ENCODE data around the gene PHOSPHO2. TPM values are rescaled to one million over a fixed set of nuclear protein-coding genes. Genes with fewer than 3 reads are reported as not detected.

Gene PHOSPHO2
- polyA plus RNA-seq, 2 donors, result 1.1 to 1.2 TPM

DNA sequence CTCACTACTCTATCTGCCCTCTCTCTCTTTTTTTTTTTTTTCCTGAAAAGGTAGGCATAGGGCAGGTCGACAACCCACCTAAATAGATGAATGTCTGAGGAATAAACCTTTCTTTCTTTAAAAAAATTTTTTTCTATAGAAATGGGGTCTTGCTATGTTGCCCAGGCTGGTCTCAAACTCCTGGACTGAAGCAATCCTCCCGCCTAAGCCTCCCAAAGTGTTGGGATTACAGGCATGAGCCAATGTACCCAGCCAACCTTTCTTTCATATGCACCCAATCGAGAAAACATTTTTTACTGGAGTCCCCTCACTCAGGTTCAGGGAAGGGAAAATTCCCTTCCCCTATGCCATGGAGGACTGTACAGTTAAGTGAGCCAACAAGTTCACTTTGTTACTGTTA, 31.0 kb upstream of the PHOSPHO2 start:
- H3K36me3 ChIP-seq (ENCODE audit: control insufficient read depth in 2 of 2, insufficient read depth in 2 of 2, low read length in 1 of 2), result no peaks in the 10 kb centered on the region
- no peaks in the 10 kb centered on the region for H3K27me3 ChIP-seq (ENCODE audit: control insufficient read depth in 1 of 2, insufficient read depth in 2 of 2, low read length in 2 of 2)
- 92% methylated on average over 3 of the region's 3 CpGs for WGBS, 2 donors
- no peaks in the 10 kb centered on the region for H3K9me3 ChIP-seq (ENCODE audit: control insufficient read depth in 2 of 2, insufficient read depth in 1 of 2, low read depth in 1 of 2, low read length in 1 of 2)
- H3K4me3 ChIP-seq (ENCODE audit: low read depth in 1 of 2, low read length in 2 of 2), result no peak overlapping the region
- no peaks in the 10 kb centered on the region for H3K4me1 ChIP-seq (ENCODE audit: control insufficient read depth in 2 of 2, insufficient read depth in 2 of 2, low read length in 1 of 2)
- no peak overlapping the region for H3K27ac ChIP-seq (ENCODE audit: low read depth in 2 of 2, low read length in 1 of 2)

DNA sequence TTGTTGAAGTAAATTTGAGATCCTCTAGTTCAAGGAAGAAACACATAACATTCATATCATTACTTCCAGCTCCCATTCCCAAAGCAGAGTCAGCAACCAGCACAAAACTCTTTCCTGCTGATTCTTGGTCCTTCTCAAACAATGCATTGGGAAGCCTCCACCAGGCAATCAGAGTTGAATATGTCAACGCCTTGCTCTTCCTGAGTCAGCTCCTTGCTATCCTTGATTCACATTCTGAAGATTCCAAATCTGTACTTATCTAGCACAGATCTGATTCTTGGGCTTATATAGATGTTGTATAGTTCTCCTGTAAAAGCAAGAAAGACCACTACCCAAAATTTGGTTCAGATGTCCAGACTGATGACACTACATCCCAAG, 29.7 kb upstream of the PHOSPHO2 start:
- Histone ChIP-seq H3K9me3 (ENCODE audit: control insufficient read depth in 2 of 2, insufficient read depth in 1 of 2, low read depth in 1 of 2, low read length in 1 of 2) (no peaks in the 10 kb centered on the region), H3K27ac (ENCODE audit: low read depth in 2 of 2, low read length in 1 of 2) (no peak overlapping the region), H3K4me3 (ENCODE audit: low read depth in 1 of 2, low read length in 2 of 2) (no peak overlapping the region), H3K36me3 (ENCODE audit: control insufficient read depth in 2 of 2, insufficient read depth in 2 of 2, low read length in 1 of 2) (no peaks in the 10 kb centered on the region), H3K4me1 (ENCODE audit: control insufficient read depth in 2 of 2, insufficient read depth in 2 of 2, low read length in 1 of 2) (no peaks in the 10 kb centered on the region), H3K27me3 (ENCODE audit: control insufficient read depth in 1 of 2, insufficient read depth in 2 of 2, low read length in 2 of 2) (no peaks in the 10 kb centered on the region)
- WGBS, 2 donors, result 79 to 84% methylated on average over 1 of the region's 1 CpG

DNA sequence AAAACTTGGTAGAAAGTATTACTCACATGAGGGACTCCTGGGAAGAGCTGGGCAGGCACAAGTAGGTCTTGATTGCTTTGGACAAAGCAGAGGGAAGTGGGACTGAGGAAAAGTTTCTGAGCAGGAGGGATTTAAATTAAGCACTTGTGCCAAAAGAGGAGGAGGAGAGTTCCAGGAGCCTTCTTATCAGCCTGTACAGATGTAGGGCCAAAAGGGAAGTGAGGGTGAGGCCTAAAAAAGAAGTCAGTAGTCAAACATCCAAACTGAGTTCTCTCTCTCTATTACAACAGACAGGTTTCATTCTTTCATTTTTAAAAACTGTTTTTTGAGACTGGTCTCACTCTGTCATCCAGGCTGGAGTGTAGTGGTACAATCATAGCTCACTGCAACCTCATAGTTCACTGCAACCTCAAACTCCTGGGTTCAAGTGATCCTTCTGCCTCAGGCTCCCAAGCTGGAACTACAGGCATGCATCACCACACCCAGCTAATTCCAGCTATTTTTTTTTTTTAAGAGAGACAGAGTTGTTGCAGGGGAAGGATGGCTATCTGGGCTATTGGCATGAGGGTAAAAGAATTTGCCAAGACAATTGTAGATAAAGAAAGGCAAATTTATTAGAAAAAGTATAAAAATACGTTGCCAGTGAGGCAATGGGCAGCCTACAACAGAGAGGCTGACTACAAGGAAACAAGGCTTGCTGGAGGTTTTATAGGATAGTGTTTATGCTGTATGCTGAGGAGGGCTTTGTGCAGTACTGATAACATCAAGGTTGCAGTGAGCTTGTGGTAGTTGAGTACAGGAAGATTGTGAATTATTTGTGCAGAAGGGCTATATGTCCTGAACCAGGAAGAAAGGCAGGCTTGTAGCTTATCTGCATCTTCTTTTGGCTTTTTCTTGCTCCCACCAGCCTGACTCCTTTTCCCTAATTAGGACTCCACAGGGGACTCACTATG, 29.0 kb upstream of the PHOSPHO2 start:
- no peaks in the 10 kb centered on the region for H3K9me3 ChIP-seq (ENCODE audit: control insufficient read depth in 2 of 2, insufficient read depth in 1 of 2, low read depth in 1 of 2, low read length in 1 of 2)
- H3K27ac ChIP-seq (ENCODE audit: low read depth in 2 of 2, low read length in 1 of 2), result no peak overlapping the region
- no peaks in the 10 kb centered on the region for H3K4me1 ChIP-seq (ENCODE audit: control insufficient read depth in 2 of 2, insufficient read depth in 2 of 2, low read length in 1 of 2)
- H3K4me3 ChIP-seq (ENCODE audit: low read depth in 1 of 2, low read length in 2 of 2), result no peak overlapping the region
- no peaks in the 10 kb centered on the region for H3K27me3 ChIP-seq (ENCODE audit: control insufficient read depth in 1 of 2, insufficient read depth in 2 of 2, low read length in 2 of 2)
- no peaks in the 10 kb centered on the region for H3K36me3 ChIP-seq (ENCODE audit: control insufficient read depth in 2 of 2, insufficient read depth in 2 of 2, low read length in 1 of 2)
- WGBS, 2 donors, result 72 to 79% methylated on average over 1 of the region's 1 CpG

DNA sequence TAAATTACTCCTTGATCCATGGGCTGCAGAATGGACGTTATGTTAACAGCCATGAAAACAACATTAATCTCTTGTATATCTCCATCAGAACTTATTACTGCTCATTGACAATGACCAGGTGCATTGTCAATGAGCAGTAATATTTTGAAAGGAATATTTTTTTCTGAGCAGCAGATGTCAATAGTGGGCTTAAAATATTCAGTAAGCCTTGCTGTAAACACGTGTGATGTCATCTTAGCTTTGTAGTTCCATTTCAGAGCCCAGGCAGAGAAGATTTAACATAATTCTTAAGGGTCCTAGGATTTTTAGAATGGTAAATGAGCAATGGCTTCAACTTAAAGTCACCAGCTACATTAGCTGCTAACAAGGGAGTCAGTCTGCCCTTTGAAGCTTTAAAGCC, 26.7 kb upstream of the PHOSPHO2 start:
- H3K27ac ChIP-seq (ENCODE audit: low read depth in 2 of 2, low read length in 1 of 2), result no peak overlapping the region
- no peaks in the 10 kb centered on the region for H3K36me3 ChIP-seq (ENCODE audit: control insufficient read depth in 2 of 2, insufficient read depth in 2 of 2, low read length in 1 of 2)
- H3K9me3 ChIP-seq (ENCODE audit: control insufficient read depth in 2 of 2, insufficient read depth in 1 of 2, low read depth in 1 of 2, low read length in 1 of 2), result no peaks in the 10 kb centered on the region
- WGBS, 2 donors, result 30 to 35% methylated on average over 2 of the region's 2 CpGs
- no peak overlapping the region for H3K4me3 ChIP-seq (ENCODE audit: low read depth in 1 of 2, low read length in 2 of 2)
- no peaks in the 10 kb centered on the region for H3K4me1 ChIP-seq (ENCODE audit: control insufficient read depth in 2 of 2, insufficient read depth in 2 of 2, low read length in 1 of 2)
- H3K27me3 ChIP-seq (ENCODE audit: control insufficient read depth in 1 of 2, insufficient read depth in 2 of 2, low read length in 2 of 2), result no peaks in the 10 kb centered on the region

DNA sequence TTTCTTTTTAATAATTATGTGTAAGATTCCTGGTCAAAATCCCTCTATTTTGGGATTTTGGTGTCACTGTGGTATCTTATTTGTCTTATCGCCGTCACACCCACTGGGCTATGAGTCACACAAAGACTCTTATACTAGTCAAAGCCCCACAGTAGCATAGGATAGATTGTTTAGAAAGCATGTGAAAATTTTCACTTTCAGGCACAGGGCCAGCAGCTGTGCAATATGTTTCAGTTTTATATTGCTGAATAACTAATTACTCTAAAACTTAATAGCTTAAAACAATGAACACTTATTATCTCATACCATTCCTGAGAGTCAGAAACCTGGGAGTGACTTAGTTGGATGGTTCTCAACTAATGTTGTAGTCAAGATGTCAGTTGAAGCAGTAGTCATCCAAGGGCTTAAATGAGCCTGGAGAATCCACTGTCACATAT, 24.0 kb upstream of the PHOSPHO2 start:
- no peak overlapping the region for H3K27ac ChIP-seq (ENCODE audit: low read depth in 2 of 2, low read length in 1 of 2)
- no peaks in the 10 kb centered on the region for H3K9me3 ChIP-seq (ENCODE audit: control insufficient read depth in 2 of 2, insufficient read depth in 1 of 2, low read depth in 1 of 2, low read length in 1 of 2)
- H3K4me3 ChIP-seq (ENCODE audit: low read depth in 1 of 2, low read length in 2 of 2), result no peak overlapping the region
- no peaks in the 10 kb centered on the region for H3K4me1 ChIP-seq (ENCODE audit: control insufficient read depth in 2 of 2, insufficient read depth in 2 of 2, low read length in 1 of 2)
- H3K36me3 ChIP-seq (ENCODE audit: control insufficient read depth in 2 of 2, insufficient read depth in 2 of 2, low read length in 1 of 2), result no peaks in the 10 kb centered on the region
- WGBS, 2 donors, result 54 to 69% methylated on average over 2 of the region's 2 CpGs
- H3K27me3 ChIP-seq (ENCODE audit: control insufficient read depth in 1 of 2, insufficient read depth in 2 of 2, low read length in 2 of 2), result no peaks in the 10 kb centered on the region

DNA sequence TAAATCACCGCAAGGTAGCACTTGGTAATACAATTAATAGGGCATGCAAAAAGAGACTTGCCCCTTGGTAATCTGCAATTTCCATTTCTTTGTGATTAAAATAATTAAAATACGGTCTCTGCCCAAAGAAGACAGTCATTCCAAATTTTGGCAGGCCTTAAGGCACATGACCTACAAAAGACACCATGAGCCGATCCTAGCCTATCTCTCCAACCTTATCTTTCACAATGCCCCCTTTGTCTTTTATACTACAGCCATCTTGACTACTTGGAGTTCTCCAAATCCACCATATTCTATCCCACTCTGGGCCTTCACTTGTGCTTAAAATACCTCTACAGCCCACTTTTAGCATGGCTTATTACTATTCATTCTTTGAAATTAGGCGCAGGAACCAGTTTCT, 23.3 kb upstream of the PHOSPHO2 start:
- WGBS, 2 donors, result 94 to 98% methylated on average over 4 of the region's 4 CpGs
- Histone ChIP-seq H3K4me1 (ENCODE audit: control insufficient read depth in 2 of 2, insufficient read depth in 2 of 2, low read length in 1 of 2) (no peaks in the 10 kb centered on the region), H3K27ac (ENCODE audit: low read depth in 2 of 2, low read length in 1 of 2) (no peak overlapping the region), H3K9me3 (ENCODE audit: control insufficient read depth in 2 of 2, insufficient read depth in 1 of 2, low read depth in 1 of 2, low read length in 1 of 2) (no peaks in the 10 kb centered on the region), H3K27me3 (ENCODE audit: control insufficient read depth in 1 of 2, insufficient read depth in 2 of 2, low read length in 2 of 2) (no peaks in the 10 kb centered on the region), H3K36me3 (ENCODE audit: control insufficient read depth in 2 of 2, insufficient read depth in 2 of 2, low read length in 1 of 2) (no peaks in the 10 kb centered on the region), H3K4me3 (ENCODE audit: low read depth in 1 of 2, low read length in 2 of 2) (no peak overlapping the region)

DNA sequence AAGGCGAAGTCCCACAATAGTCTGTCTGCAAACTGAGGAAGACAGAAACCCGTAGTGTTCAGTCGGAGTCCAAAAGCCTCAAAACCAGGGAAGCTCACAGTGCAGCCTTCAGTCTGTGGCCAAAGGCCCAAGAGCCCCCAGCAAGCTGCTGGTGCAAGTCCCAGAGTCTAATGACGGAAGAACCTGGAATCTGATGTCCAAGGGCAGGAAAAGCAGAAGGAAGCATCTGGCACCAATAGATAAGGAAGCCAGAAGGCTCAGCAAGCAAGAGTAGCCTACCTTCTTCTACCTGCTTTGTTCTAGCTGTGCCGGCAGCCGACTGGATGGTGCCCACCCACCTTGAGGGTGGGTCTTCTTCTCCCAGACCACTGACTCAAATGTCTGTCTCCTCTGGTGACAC, 21.9 kb upstream of the PHOSPHO2 start:
- Histone ChIP-seq H3K27ac (ENCODE audit: low read depth in 2 of 2, low read length in 1 of 2) (no peak overlapping the region), H3K4me1 (ENCODE audit: control insufficient read depth in 2 of 2, insufficient read depth in 2 of 2, low read length in 1 of 2) (no peaks in the 10 kb centered on the region), H3K4me3 (ENCODE audit: low read depth in 1 of 2, low read length in 2 of 2) (no peak overlapping the region), H3K36me3 (ENCODE audit: control insufficient read depth in 2 of 2, insufficient read depth in 2 of 2, low read length in 1 of 2) (no peaks in the 10 kb centered on the region), H3K9me3 (ENCODE audit: control insufficient read depth in 2 of 2, insufficient read depth in 1 of 2, low read depth in 1 of 2, low read length in 1 of 2) (no peaks in the 10 kb centered on the region), H3K27me3 (ENCODE audit: control insufficient read depth in 1 of 2, insufficient read depth in 2 of 2, low read length in 2 of 2) (no peaks in the 10 kb centered on the region)
- 74 to 80% methylated on average over 6 of the region's 6 CpGs for WGBS, 2 donors

DNA sequence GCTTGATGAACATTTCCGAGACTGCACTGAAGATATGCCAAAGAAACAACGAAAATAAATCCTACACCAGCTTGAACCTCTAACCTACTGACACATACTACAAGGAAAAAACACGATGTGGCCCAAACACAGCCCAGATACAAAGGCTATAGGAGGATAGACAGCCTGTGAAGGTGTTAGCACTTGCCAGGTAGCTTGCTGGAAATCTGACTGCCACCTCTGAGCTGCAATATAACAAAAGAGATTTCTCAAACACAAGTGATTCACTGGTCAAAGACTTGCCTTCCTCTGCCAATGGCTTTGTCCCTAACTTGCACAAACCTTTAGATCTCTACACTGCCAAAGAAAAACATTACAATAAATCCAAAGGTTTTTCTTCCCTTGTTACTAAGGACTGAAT, 21.2 kb upstream of the PHOSPHO2 start:
- no peak overlapping the region for H3K4me3 ChIP-seq (ENCODE audit: low read depth in 1 of 2, low read length in 2 of 2)
- 40 to 50% methylated on average over 3 of the region's 3 CpGs for WGBS, 2 donors
- H3K36me3 ChIP-seq (ENCODE audit: control insufficient read depth in 2 of 2, insufficient read depth in 2 of 2, low read length in 1 of 2), result no peaks in the 10 kb centered on the region
- H3K4me1 ChIP-seq (ENCODE audit: control insufficient read depth in 2 of 2, insufficient read depth in 2 of 2, low read length in 1 of 2), result no peaks in the 10 kb centered on the region
- no peaks in the 10 kb centered on the region for H3K27me3 ChIP-seq (ENCODE audit: control insufficient read depth in 1 of 2, insufficient read depth in 2 of 2, low read length in 2 of 2)
- no peaks in the 10 kb centered on the region for H3K9me3 ChIP-seq (ENCODE audit: control insufficient read depth in 2 of 2, insufficient read depth in 1 of 2, low read depth in 1 of 2, low read length in 1 of 2)
- no peak overlapping the region for H3K27ac ChIP-seq (ENCODE audit: low read depth in 2 of 2, low read length in 1 of 2)

DNA sequence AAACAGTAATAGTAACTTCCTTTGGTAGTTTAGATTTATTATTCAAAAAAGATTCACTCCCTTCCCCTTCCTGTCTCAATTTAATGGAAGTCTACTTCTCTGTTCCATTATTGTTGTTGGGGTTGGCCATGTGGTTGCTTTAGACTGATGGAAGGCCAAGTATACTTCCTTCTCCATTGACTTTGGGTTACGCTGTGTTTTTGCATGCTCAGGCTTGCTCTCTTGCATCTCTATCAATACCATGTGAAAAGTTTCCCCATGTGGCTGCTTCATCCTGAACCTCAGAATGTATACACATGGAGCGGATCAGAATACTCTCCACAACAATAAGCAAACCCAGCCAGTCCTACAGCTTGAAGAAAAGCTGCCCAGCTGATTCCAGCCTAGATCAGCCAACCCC, 20.3 kb upstream of the PHOSPHO2 start:
- Histone ChIP-seq H3K4me1 (ENCODE audit: control insufficient read depth in 2 of 2, insufficient read depth in 2 of 2, low read length in 1 of 2) (no peaks in the 10 kb centered on the region), H3K27ac (ENCODE audit: low read depth in 2 of 2, low read length in 1 of 2) (no peak overlapping the region), H3K9me3 (ENCODE audit: control insufficient read depth in 2 of 2, insufficient read depth in 1 of 2, low read depth in 1 of 2, low read length in 1 of 2) (no peaks in the 10 kb centered on the region)

DNA sequence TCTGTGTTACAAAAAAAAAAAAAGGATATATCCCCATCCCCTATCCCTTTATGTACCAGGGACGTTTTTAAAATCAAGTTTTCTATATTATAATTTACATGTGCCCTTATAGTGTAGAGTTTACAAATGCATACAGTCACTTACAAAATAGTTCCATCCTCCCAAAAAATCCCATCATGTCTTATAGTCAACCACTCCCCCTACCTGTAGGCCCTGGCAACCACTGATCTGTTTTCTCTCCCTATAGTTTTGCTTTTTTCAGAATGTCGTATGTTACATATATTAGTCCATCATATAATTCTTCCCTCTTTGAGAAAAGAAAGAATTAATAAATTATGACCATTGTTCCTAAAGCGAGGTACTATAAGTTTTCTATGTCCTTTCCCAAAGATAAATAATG, 17.9 kb upstream of the PHOSPHO2 start:
- Histone ChIP-seq H3K9me3 (ENCODE audit: control insufficient read depth in 2 of 2, insufficient read depth in 1 of 2, low read depth in 1 of 2, low read length in 1 of 2) (no peaks in the 10 kb centered on the region), H3K4me1 (ENCODE audit: control insufficient read depth in 2 of 2, insufficient read depth in 2 of 2, low read length in 1 of 2) (no peaks in the 10 kb centered on the region), H3K27ac (ENCODE audit: low read depth in 2 of 2, low read length in 1 of 2) (no peak overlapping the region), H3K36me3 (ENCODE audit: control insufficient read depth in 2 of 2, insufficient read depth in 2 of 2, low read length in 1 of 2) (no peaks in the 10 kb centered on the region), H3K27me3 (ENCODE audit: control insufficient read depth in 1 of 2, insufficient read depth in 2 of 2, low read length in 2 of 2) (no peaks in the 10 kb centered on the region), H3K4me3 (ENCODE audit: low read depth in 1 of 2, low read length in 2 of 2) (no peak overlapping the region)
- WGBS, 2 donors, result 65 to 69% methylated on average over 3 of the region's 3 CpGs

More for the DNA sequence above, 20.3 kb upstream of the PHOSPHO2 start:
- 77 to 82% methylated on average over 2 of the region's 2 CpGs for WGBS, 2 donors
- Histone ChIP-seq H3K27me3 (ENCODE audit: control insufficient read depth in 1 of 2, insufficient read depth in 2 of 2, low read length in 2 of 2) (no peaks in the 10 kb centered on the region), H3K36me3 (ENCODE audit: control insufficient read depth in 2 of 2, insufficient read depth in 2 of 2, low read length in 1 of 2) (no peaks in the 10 kb centered on the region), H3K4me3 (ENCODE audit: low read depth in 1 of 2, low read length in 2 of 2) (no peak overlapping the region)

Data from esophagus (tissue), 2 donors.